HepG2 (cell line): ENCODE measurements around the gene CIB2. TPM values are rescaled to one million over a fixed set of nuclear protein-coding genes. Genes with fewer than 3 reads are reported as not detected.

Experiments used
- ATF1 ChIP-seq: IDR thresholded peaks from 2 replicates; pipeline ENCODE4 v1.6.1; 2016; ENCODE audit warnings: mild to moderate bottlenecking, control low read depth
- NFKB2 ChIP-seq: sonication (generic); formaldehyde crosslinking; IDR thresholded peaks from 2 replicates; pipeline ENCODE4 v1.4.0; 2020; ENCODE audit warnings: missing genetic modification reagents, borderline replicate concordance
- ZNF644 ChIP-seq: IDR thresholded peaks from 2 replicates; pipeline ENCODE4 v1.6.1; 2016; ENCODE audit warnings: low read depth
- ZNF790 ChIP-seq: sonication (generic); formaldehyde crosslinking; IDR thresholded peaks from 2 replicates; pipeline ENCODE4 v1.8.0; 2022; ENCODE audit warnings: missing genetic modification reagents, mild to moderate bottlenecking, borderline replicate concordance
- polyA plus RNA-seq, 8 experiments: library from polyadenylated mRNA; depleted of rRNA in 3 of 8; stranded (reverse) in 7 of 8; unstranded in 1 of 8; fragments of >200 nt; fragmentation: Illumina TruSeq in 4 of 8; extraction: Trizol in 4 of 8; gene quantifications; 2 replicates each; pipeline versions ENCODE4 v1.2.1 to v1.2.3, GENCODE V29; 2011 to 2016; ENCODE audit warnings: low read depth in 4 of 8, missing spikeins in 1 of 8, mixed read lengths in 1 of 8; ENCODE audit not compliant: insufficient read depth in 1 of 8
- total RNA-seq, 5 experiments: library from RNA; depleted of rRNA; stranded (reverse); fragments of >200 nt; fragmentation: Illumina TruSeq; extraction: Trizol; gene quantifications; 2 replicates each; pipeline ENCODE4 v1.2.3, GENCODE V29; 2016; ENCODE audit warnings: low read depth in 1 of 5
- TF ChIP-seq, protein P1 (sequence below), 2 experiments: fragments of 450-650 bp in 1 of 2; sonication (generic) in 1 of 2; formaldehyde crosslinking in 1 of 2; IDR thresholded peaks; 2 replicates each; pipeline versions ENCODE4 v1.6.1 to v1.8.0; 2016 to 2022; ENCODE audit warnings: antibody characterized with exemption in 1 of 2, mild to moderate bottlenecking in 1 of 2, missing genetic modification reagents in 1 of 2
- TF ChIP-seq, protein P2 (sequence below): sonication (generic); formaldehyde crosslinking; IDR thresholded peaks from 2 replicates; pipeline ENCODE4 v1.9.0; 2021; ENCODE audit warnings: missing genetic modification reagents, borderline replicate concordance
- TF ChIP-seq, protein P3 (sequence below): sonication (generic); formaldehyde crosslinking; IDR thresholded peaks from 2 replicates; pipeline ENCODE4 v1.5.1; 2020; ENCODE audit warnings: mild to moderate bottlenecking, moderate library complexity, missing genetic modification reagents
- TF ChIP-seq, protein P4 (sequence below): sonication (generic); formaldehyde crosslinking; IDR thresholded peaks from 2 replicates; pipeline ENCODE4 v1.4.0; 2020; ENCODE audit warnings: missing genetic modification reagents, borderline replicate concordance
- TF ChIP-seq, protein P5 (sequence below): sonication (generic); formaldehyde crosslinking; IDR thresholded peaks from 2 replicates; pipeline ENCODE4 v1.4.0; 2020; ENCODE audit warnings: missing genetic modification reagents

The CIB2 gene
- total and polyA plus RNA-seq, 2 of the 13 experiments (the other 11 are each of a cell fraction or from before 2014, with no cell fraction given), result 1.4 to 1.5 TPM

DNA sequence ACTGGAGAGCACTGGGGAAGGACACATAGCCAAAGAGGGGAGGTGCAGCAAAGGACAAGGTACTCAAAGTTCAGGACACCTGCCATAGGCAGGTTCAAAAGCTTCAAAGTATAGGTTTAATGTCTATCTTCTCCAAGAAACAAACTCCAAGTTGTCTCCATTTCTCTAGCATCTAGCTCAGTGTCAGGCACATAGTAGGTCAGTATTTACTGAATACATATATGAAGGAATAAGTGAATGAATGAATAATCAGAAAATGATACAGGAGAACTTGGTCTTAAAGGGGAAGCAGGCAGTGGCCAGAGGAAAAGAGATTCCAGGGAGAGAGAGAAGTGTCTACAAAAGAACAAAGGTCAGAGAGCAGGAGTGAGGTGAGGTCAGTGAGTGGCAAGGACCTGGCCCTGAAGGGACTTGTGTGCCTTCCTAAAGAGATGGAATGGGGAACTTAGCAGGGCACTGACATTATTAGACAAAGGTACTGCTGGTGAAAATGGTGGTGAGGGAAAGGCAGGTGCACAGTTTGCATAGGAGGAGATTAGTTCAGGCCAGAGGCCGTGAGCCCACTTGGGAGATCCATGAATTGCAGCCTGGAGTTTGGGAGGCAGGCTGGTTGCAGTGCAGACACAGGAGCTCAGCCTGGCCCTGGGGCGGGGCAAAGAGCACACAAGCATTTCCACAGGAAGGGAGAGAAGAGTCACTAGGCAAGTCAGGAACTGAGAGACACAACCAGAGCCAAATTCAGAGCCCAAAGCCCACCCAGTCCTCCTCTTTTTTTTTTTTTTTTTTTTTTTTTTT is 75.1 kb downstream of the CIB2 start (continued):
- TF ChIP-seq, protein P1, sequence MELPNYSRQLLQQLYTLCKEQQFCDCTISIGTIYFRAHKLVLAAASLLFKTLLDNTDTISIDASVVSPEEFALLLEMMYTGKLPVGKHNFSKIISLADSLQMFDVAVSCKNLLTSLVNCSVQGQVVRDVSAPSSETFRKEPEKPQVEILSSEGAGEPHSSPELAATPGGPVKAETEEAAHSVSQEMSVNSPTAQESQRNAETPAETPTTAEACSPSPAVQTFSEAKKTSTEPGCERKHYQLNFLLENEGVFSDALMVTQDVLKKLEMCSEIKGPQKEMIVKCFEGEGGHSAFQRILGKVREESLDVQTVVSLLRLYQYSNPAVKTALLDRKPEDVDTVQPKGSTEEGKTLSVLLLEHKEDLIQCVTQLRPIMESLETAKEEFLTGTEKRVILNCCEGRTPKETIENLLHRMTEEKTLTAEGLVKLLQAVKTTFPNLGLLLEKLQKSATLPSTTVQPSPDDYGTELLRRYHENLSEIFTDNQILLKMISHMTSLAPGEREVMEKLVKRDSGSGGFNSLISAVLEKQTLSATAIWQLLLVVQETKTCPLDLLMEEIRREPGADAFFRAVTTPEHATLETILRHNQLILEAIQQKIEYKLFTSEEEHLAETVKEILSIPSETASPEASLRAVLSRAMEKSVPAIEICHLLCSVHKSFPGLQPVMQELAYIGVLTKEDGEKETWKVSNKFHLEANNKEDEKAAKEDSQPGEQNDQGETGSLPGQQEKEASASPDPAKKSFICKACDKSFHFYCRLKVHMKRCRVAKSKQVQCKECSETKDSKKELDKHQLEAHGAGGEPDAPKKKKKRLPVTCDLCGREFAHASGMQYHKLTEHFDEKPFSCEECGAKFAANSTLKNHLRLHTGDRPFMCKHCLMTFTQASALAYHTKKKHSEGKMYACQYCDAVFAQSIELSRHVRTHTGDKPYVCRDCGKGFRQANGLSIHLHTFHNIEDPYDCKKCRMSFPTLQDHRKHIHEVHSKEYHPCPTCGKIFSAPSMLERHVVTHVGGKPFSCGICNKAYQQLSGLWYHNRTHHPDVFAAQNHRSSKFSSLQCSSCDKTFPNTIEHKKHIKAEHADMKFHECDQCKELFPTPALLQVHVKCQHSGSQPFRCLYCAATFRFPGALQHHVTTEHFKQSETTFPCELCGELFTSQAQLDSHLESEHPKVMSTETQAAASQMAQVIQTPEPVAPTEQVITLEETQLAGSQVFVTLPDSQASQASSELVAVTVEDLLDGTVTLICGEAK (IDR thresholded peaks at IDR 0.05), result no peak
- TF ChIP-seq, protein P1 (CRISPR knock-in tag; IDR thresholded peaks at IDR 0.05), result no peak
- TF ChIP-seq NFKB2 (CRISPR knock-in tag) (no peak), ZNF644 (CRISPR knock-in tag) (peak; percentile 16; the same call in 1 of the 2 replicates), ZNF790 (CRISPR knock-in tag) (no peak), ATF1 (CRISPR knock-in tag) (no peak)
- TF ChIP-seq, protein P2, sequence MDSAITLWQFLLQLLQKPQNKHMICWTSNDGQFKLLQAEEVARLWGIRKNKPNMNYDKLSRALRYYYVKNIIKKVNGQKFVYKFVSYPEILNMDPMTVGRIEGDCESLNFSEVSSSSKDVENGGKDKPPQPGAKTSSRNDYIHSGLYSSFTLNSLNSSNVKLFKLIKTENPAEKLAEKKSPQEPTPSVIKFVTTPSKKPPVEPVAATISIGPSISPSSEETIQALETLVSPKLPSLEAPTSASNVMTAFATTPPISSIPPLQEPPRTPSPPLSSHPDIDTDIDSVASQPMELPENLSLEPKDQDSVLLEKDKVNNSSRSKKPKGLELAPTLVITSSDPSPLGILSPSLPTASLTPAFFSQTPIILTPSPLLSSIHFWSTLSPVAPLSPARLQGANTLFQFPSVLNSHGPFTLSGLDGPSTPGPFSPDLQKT (CRISPR knock-in tag), result no peak
- TF ChIP-seq, protein P3, sequence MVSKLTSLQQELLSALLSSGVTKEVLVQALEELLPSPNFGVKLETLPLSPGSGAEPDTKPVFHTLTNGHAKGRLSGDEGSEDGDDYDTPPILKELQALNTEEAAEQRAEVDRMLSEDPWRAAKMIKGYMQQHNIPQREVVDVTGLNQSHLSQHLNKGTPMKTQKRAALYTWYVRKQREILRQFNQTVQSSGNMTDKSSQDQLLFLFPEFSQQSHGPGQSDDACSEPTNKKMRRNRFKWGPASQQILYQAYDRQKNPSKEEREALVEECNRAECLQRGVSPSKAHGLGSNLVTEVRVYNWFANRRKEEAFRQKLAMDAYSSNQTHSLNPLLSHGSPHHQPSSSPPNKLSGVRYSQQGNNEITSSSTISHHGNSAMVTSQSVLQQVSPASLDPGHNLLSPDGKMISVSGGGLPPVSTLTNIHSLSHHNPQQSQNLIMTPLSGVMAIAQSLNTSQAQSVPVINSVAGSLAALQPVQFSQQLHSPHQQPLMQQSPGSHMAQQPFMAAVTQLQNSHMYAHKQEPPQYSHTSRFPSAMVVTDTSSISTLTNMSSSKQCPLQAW (CRISPR knock-in tag), result 0 out of 2 replicates have a peak, but pooled peaks have one; percentile 25
- TF ChIP-seq, protein P4, sequence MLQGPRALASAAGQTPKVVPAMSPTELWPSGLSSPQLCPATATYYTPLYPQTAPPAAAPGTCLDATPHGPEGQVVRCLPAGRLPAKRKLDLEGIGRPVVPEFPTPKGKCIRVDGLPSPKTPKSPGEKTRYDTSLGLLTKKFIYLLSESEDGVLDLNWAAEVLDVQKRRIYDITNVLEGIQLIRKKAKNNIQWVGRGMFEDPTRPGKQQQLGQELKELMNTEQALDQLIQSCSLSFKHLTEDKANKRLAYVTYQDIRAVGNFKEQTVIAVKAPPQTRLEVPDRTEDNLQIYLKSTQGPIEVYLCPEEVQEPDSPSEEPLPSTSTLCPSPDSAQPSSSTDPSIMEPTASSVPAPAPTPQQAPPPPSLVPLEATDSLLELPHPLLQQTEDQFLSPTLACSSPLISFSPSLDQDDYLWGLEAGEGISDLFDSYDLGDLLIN (CRISPR knock-in tag), result no peak
- TF ChIP-seq, protein P5, sequence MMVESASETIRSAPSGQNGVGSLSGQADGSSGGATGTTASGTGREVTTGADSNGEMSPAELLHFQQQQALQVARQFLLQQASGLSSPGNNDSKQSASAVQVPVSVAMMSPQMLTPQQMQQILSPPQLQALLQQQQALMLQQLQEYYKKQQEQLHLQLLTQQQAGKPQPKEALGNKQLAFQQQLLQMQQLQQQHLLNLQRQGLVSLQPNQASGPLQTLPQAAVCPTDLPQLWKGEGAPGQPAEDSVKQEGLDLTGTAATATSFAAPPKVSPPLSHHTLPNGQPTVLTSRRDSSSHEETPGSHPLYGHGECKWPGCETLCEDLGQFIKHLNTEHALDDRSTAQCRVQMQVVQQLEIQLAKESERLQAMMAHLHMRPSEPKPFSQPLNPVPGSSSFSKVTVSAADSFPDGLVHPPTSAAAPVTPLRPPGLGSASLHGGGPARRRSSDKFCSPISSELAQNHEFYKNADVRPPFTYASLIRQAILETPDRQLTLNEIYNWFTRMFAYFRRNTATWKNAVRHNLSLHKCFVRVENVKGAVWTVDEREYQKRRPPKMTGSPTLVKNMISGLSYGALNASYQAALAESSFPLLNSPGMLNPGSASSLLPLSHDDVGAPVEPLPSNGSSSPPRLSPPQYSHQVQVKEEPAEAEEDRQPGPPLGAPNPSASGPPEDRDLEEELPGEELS (CRISPR knock-in tag), result 0 out of 2 replicates have a peak, but pooled peaks have one; percentile 17
